22Rv1 (cell line): Measurements from ENCODE around the gene IBTK.
A peak's percentile ranks its signal among the peaks of the same experiment; 100 is the strongest.
"Not testable (repeated sequence)": the region's sequence is repeated elsewhere in the genome, so short reads cannot be mapped to it uniquely, and the experiment has no call there.

Experiments
- H3K27ac ChIP-seq: fragments of 450-650 bp; 2 replicates; pipeline ENCODE4 v1.5.1; 2017
- ZFX ChIP-seq: fragments of 450-650 bp; IDR thresholded peaks from 2 replicates; pipeline ENCODE4 v1.6.1; 2017; ENCODE audit warnings: antibody characterized with exemption, borderline replicate concordance
- TF ChIP-seq, protein P1 (sequence below): fragments of 450-650 bp; IDR thresholded peaks from 2 replicates; pipeline ENCODE4 v1.5.1; 2017; ENCODE audit warnings: mild to moderate bottlenecking

Gene IBTK

DNA sequence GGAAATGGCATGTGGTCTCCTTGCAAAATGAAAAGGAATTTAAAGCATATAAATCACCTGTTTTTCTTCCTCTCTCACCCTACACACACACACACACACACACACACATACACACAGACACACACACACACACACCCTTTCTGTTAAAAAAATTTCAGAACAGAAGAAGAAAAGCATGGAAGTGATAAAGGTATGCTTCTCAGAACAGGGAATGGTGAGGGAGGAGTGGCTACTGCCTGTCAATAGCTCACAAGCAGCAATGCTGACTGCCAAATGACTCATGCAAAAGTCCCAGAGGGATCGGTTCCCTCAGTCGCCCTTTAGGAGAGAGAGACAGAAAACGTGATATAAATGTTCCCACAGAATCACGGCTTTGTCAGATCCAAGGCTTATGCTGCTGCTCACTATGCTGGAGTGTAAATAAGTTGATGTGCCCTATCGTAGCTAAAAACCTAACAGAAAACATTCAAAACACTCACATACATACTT is 102.6 kb downstream of the IBTK start:
- no peak overlapping the region for H3K27ac ChIP-seq
- TF ChIP-seq ZFX = no peak
- TF ChIP-seq, protein P1, sequence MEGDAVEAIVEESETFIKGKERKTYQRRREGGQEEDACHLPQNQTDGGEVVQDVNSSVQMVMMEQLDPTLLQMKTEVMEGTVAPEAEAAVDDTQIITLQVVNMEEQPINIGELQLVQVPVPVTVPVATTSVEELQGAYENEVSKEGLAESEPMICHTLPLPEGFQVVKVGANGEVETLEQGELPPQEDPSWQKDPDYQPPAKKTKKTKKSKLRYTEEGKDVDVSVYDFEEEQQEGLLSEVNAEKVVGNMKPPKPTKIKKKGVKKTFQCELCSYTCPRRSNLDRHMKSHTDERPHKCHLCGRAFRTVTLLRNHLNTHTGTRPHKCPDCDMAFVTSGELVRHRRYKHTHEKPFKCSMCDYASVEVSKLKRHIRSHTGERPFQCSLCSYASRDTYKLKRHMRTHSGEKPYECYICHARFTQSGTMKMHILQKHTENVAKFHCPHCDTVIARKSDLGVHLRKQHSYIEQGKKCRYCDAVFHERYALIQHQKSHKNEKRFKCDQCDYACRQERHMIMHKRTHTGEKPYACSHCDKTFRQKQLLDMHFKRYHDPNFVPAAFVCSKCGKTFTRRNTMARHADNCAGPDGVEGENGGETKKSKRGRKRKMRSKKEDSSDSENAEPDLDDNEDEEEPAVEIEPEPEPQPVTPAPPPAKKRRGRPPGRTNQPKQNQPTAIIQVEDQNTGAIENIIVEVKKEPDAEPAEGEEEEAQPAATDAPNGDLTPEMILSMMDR = no peak

DNA sequence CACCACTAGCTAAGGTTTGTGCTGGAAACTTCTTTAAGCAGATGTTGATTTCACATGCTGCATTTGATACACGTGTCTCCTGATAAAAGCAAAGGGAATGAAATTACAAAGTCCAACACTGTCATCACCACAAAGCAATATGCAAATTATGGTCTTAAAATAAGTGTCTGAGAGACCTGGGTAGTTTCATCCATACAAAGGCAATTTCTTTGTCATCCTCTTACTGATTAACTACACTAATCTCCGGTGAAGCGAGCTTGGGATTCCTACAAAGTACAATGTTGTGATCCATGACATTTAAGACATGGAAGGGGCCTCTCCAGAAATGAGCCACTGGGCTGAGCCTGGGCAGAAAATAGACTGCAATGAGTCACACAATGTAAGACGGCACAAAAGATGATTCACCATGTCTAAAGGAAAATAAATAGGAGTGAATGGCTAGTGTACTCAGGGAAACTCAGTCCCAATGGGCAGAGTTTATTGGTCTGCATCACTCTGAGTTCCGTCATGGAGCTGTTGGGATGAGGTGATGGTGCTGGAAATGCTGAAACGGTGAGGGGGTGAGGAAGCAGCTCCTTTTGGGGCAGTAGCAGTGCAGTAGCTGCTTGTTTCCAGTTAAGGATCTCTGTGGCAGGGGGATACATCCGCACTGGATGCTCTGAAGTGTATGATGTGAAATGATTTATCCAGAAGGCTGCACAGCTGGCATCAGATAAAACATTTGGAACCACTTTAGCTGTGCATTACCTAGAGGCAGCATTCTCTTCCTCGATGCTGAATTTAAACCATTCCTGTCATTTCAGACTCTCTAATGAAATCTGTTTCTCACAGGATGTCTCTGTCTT is 103.3 kb downstream of the IBTK start:
- peak overlapping the region; percentile 7; the same call in 1 of the 2 replicates for H3K27ac ChIP-seq
- TF ChIP-seq, protein P1 = no peak
- no peak for TF ChIP-seq ZFX

DNA sequence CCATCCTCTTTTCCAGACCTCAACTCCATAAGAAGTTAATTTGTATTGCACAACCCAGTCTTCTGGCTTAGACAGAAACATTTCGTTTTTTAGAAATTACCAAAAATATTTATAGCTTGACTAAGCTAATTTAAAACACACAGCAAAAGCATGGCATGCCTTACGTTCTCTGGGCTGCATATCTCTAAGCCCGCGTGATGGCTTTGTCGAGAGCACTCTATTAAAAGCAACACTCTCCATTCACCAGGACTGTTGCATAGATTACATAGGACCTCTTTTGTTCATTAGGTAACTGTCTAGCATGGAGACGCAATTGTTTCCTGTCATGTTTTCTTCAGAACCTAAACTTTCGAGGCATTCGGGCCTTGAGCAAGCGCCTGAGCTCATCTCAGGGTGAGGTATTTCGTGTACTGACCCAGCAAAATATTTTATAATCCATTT is 104.5 kb downstream of the IBTK start:
- TF ChIP-seq ZFX = no peak
- TF ChIP-seq, protein P1 = no peak
- H3K27ac ChIP-seq = no peak overlapping the region

DNA sequence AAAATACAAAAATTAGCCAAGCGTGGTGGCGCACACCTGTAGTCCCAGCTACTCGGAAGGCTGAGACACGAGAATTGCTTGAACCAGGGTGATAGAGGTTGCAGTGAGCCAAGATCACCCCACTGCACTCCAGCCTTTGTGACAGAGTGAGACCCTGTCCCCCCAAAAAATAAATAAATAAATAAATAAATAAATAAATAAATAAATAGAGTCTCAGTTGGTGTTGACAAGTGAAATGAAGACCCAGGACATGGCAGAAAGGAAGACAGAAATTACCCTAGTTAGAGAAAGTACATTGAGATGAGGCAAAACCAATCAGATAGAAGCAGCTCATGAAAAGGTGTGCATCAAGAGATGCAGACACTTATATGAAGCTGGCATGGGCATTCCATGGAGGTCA is 105.0 kb downstream of the IBTK start:
- TF ChIP-seq, protein P1 = no peak
- TF ChIP-seq ZFX = no peak
- no peak overlapping the region for H3K27ac ChIP-seq

DNA sequence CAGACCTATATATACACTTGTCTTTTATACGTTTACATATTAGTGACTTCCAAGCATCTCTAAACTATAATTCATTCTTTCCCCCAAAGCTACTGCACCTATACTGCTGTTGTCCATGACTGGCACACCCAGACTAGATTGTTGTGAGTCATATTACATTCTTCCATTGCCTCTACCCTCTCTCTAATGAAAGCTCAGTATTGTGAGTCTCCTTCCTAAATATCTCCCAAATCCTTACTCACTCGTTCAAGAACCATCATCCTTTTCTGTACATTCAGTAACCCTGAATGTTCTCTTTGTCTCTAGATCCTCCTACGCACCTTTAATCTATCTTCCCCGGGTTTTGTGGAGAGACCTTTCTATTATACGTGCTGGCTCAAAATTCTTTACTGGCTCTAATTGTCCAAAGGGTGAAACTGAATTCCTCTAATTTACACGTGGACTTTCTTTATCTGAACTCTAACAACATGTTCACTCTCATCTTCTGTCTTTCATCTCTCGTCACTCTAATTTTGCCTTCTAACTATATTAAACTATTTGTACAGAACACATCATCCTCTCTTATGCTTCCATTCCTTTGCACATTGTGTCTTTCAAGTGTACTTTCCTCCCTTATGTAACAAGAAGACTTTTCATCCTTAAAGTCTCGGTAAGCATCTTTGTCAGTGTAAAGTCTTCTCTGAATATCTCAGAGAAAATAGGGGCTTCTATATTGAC is 109.3 kb downstream of the IBTK start:
- no peak overlapping the region for H3K27ac ChIP-seq
- TF ChIP-seq, protein P1 = no peak
- TF ChIP-seq ZFX = no peak

DNA sequence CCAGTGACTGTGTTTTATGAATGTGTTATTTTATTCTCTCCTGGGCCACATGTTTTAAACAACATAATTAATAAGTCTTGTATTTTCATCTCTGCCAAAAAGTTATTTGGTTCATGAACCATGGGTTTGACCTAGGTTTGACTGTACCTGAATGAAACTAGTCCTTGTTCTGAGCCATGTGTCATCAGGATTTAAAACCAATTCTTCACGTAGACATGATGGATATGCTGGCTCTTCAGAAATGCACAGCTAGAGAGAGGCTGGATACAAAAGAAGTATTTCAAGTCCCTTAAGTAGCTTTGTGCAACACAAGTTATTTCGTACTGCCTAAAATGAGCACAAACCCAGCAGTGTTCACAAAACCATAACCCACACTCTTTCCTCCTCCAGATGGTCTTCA is 116.1 kb downstream of the IBTK start:
- TF ChIP-seq, protein P1 = no peak
- TF ChIP-seq ZFX = no peak
- H3K27ac ChIP-seq = no peak overlapping the region

DNA sequence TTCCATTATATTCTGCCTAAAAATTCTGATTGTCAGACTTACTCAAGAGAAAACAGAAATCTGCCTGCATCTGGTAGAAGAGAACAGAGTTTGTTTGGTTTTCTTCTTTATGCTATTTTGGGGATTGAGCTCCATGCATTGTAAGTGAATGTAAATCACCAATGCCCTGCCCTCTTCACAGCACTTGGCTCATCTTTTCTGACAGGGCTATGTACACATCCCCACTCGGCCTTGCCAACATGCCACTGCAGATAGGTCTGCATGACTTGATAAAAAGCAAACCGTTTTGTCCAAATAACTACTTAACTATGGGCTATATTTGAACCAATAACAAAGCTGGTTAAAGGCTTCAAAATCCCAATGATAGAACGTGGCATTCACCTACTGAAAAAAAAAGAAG is 117.7 kb downstream of the IBTK start:
- no peak overlapping the region for H3K27ac ChIP-seq
- TF ChIP-seq ZFX = no peak
- TF ChIP-seq, protein P1 = no peak

DNA sequence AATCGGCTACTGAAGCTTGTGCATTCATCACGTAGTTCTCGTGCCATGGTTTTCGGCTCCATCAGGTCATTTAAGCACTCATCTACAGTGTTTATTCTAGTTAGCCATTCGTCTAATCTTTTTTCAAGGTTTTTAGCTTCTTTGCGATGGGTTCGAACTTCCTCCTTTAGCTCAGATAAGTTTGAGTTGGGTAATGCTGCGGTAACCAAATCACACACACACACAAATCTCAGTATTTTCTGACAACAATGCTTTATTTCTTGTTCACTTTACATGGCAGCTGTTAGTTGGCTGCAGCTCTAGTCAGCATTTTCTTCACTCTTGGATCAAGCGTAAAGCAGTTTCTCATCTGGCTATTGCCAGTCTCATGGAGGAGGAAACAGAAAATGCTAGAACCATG is 118.6 kb downstream of the IBTK start:
- not testable (repeated sequence) for H3K27ac ChIP-seq
